ENCODE results near the gene TARS3.
"Not testable (repeated sequence)": the region's sequence is repeated elsewhere in the genome, so short reads cannot be mapped to it uniquely, and the experiment has no call there.

Gene TARS3

DNA sequence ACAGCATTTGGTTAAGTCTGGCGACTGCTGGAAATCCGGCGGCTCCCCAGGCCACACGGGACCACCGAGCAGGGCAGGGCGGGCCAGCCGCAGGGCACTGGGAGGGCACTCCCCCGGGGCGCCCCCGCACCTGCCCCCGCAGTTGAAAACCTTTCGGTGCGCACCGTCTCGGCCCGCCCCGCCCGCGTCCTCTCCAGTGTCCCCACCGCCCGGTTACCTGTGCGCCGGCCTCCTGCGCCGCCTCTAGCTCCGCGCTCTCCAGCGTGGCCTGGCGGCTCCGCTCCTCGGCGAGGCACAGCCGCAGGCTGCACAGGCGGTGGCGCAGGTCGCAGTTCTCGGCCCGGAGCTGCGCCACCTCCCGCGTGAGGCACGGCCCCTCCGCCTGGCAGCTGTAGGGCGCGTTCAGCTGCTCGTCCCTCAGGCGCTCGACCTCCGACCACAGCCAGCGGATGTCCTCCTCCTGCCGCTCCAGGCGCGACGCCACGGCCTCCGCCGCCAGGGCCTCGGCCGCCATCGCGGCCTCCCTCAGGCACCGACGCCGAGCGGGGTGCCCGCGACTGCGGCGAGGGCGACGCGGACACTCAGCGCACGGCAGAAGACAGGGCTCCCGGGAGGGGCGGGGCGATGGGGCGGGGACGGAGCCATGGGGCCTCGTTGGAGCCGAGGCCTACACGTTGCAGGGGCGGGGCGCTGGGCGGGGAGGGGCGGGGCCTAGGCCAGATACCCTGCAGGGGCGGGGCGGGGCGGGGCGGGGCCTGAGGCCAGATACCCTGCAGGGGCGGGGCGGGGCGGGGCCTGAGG, at the start of gene TARS3:
TARS3 (minus strand) TSS at position 600 of the 801 bp plus-strand sequence; CDS start at position 514, 86 bp downstream.
- peak; percentile 93 for DNase-seq (ENCODE audit: low read depth)

- no peak for DNase-seq (ENCODE audit: low read depth)
Observed at GRCh38 chr15:101773496-101774100, 49.3 kb upstream of the TARS3 start.

- no peak for DNase-seq (ENCODE audit: low read depth)
Observed at GRCh38 chr15:101772921-101773320, 48.6 kb upstream of the TARS3 start.

GRCh38 chr15:101767083-101767640, 42.9 kb upstream of the TARS3 start:
- not testable (repeated sequence) for DNase-seq (ENCODE audit: low read depth)

DNA sequence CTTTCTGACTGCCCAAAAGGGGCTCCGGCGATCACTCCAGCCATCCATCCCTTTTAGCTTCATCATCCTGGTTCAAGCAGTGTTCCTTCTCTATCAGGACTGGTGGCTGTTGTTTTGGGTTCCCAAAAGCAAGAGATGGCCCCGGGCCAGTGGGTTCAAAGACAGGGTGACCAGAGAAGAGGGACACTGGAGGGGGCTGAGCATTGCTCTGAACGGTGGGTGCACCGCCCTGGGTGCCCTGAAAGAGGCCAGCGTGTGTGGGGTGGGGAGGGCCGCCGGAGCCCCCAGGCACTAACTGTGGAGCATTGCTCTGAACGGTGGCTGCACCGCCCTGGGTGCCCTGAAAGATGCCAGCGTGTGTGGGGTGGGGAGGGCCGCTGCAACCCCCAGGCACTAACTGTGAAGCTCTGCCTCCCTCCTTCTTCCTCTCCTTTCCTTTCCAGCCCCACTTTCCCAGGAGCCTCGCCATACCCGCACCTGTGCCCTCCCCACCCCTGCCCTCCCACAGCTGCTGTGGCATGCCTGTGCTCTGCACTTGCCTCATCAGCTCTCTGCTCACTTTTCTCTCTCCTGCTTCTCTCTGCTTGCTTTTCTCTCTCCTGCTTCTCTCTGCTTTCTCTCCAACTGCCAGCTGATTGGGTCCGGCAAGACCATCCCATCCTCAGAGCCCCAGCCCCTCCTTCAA, 41.6 kb upstream of the TARS3 start:
- DNase-seq (ENCODE audit: low read depth): no peak

- not testable (repeated sequence) for DNase-seq (ENCODE audit: low read depth)
Observed at GRCh38 chr15:101765340-101765671, 41.0 kb upstream of the TARS3 start.

DNA sequence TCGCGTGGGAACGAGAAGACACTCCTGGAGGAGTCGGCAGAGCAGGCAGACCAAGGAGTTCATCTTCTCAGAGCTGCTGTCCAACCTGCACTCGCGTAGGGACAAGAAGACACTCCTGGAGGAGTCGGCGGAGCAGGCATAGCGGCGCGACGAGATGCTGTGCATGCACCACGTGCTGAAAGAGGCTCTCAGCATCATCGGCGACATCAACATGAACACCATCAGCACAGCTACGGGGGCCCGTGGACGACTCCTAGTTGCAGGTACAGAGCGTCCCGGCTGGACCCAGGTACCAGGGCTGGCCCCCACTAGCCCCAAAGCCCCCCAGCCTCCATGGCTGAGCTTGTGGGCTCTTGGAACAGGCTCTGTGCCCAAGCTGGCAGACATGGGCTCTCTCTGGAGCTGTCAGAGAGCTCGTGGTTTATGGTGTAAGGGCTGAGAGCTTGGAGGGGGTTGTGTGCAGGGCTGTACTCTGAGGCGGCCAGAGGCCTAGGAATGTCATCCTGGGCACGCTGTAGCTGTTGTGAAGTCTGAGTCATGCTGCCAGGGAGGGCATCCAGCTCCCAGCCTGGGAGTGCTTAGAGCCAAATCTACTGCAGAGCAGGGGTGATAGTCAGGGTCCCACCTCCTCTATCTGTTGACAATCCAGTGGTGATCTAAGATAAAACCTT, 40.5 kb upstream of the TARS3 start:
- DNase-seq (ENCODE audit: low read depth): not testable (repeated sequence)

- not testable (repeated sequence) for DNase-seq (ENCODE audit: low read depth)
Observed at GRCh38 chr15:101746716-101747082, 22.4 kb upstream of the TARS3 start.

GRCh38 chr15:101734837-101735236, 10.6 kb upstream of the TARS3 start:
- DNase-seq (ENCODE audit: low read depth): not testable (repeated sequence)

- DNase-seq (ENCODE audit: low read depth): no peak
Observed at GRCh38 chr15:101733545-101733944, 9.3 kb upstream of the TARS3 start.

- DNase-seq (ENCODE audit: low read depth): no peak
Observed at GRCh38 chr15:101732772-101733171, 8.5 kb upstream of the TARS3 start.

- no peak for DNase-seq (ENCODE audit: low read depth)
Observed at GRCh38 chr15:101731746-101732145, 7.5 kb upstream of the TARS3 start.

DNA sequence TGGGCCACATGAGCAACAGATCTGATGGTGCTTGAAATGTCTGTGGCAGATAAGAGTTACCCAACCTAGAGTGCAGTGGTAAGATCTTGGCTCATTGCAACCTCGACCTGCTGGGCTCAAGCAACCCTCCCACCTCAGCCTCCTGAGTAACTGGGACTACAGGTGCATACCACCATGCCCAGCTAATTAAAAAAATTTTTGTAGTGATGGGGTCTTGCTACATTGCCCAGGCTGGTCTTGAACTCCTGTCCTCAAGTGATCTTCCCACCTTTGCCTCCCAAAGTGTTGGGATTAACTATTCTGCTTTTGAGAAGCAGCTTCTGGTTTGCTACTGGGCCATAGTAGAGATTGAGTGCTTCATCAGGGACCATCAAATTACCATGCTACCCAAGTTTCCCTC, 2.9 kb upstream of the TARS3 start:
- DNase-seq (ENCODE audit: low read depth): no peak

DNA sequence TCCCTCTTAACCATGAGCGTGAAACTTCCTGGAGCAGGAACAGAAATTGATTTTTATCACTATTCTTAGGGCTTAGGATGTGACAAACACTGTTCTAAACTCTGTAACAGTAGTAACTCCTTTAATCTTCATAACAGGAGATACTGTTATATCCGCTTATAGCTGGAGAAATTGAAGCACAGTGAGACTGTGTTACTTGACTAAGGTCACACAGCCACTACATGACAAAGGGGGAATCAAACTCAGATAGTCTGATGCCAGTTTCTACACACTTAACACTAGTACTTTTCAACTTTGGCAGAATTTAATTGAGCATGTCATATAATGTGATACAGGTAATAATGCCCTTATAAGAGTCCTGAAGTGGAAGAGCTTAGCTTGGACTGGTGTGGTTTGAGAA, 800 bp upstream of the TARS3 start:
- no peak for DNase-seq (ENCODE audit: low read depth)

DNA sequence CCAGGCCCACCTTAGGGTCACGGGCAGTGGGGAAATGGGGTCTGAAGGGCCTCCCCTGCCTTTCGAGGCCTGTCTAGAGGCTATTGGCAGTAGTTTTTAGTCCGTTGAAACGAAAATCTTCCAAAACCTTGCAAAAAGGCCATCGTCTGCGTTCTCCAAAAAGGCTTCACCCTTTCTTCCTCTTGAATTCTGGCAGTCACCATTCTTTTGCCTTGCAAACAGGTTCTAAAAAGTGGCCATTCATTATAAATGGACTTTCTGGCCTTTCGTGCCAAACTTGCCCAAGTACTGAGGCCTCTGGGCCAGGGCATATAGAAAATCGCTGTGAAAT, 367 bp upstream of the TARS3 start:
- DNase-seq (ENCODE audit: low read depth): no peak

- no peak for DNase-seq (ENCODE audit: low read depth)
Observed at GRCh38 chr15:101723171-101723873, 951 bp downstream of the TARS3 start.

- no peak for DNase-seq (ENCODE audit: low read depth)
Observed at GRCh38 chr15:101718896-101719295, 5.4 kb downstream of the TARS3 start.

- no peak for DNase-seq (ENCODE audit: low read depth)
Observed at GRCh38 chr15:101712078-101712477, 12.2 kb downstream of the TARS3 start.

DNA sequence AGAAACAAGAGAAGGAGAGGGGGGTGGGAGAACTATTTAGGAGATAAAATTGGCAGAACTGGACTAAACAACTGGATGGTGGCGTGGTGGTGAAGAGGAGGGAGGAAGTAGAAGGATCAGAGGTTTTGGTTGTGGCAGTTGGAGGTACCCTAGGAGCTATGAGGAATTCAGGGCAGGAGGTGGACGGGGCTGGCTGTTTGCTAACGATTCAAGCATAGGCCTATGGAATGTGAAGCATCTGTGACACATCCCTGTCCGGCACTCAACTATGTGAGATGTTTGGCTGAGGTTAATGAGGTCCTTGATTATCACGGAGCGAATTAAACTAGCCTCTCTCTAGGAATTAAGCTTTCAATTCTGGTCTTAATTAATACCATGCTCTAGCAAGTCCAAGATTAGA, 13.5 kb downstream of the TARS3 start:
- no peak for DNase-seq (ENCODE audit: low read depth)

DNA sequence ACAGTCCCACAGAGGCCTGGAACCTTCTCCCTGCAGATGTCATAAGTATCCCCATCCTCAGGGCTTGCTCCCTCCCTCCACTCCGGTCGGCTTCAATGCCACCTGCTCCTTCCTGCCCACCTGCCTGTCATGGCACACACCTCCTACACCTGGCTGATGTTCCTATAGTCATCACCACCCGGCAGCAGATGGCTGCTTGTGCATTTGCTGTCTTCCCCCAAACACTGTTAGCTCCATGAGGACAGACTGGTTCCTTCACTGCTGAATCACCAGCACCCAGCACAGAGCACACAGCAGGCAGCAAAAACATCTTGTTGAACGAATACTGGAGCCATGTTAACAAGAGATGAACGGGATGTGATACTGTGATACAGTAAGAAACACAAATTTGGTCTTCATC, 14.8 kb downstream of the TARS3 start:
- DNase-seq (ENCODE audit: low read depth): no peak

DNA sequence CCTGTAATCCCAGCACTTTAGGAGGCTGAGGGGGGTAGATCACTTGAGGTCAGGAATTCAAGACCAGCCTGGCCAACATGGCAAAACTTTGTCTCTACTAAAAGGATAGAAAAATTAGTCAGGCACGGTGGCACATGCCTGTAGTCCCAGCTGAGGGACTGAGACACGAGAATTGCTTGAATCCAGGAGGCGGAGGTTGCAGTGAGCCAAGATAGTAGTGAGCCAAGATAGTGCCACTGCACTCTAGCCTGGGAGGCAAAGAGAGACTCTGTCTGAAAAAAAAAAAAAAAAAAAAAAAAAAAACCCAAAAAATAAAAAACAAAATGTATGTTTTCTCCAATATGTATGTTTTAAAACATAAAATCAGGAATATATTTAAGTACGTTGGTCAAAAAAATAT, 16.3 kb downstream of the TARS3 start:
- DNase-seq (ENCODE audit: low read depth): no peak

DNA sequence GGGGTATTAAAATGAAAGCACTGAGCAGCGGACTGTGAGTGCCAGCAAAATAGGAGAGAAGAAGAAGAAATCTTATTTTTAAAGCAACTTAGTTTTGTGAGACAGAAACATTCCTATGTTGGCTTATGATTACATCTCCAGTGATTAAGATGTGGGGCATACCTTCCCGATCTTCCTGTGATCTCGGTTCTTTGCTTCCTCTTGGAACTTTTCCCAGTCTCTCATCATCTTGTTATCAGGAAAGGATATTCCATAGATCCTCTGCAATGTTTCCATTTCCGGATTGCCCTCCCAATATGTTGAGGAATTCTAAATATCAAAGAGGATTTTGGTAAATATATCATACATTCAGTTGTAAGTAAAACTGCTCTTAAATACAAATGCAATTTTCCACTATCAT, 22.2 kb downstream of the TARS3 start:
- DNase-seq (ENCODE audit: low read depth): no peak
